Measurements from ENCODE around the gene SNORC.

GRCh38 chr2:232920760-232921159 lies 50.7 kb downstream of the SNORC start:
- TF ChIP-seq EZH2phosphoT487 (IDR thresholded peaks at IDR 0.05; ENCODE audit: insufficient read depth, low read depth) (no peak), EZH2 (IDR thresholded peaks at IDR 0.05; ENCODE audit: insufficient read depth, poor library complexity, severe bottlenecking) (no peak)

All from GM23248 (cell line).